Measurements from ENCODE around the gene NRBF2.

The NRBF2 gene

DNA sequence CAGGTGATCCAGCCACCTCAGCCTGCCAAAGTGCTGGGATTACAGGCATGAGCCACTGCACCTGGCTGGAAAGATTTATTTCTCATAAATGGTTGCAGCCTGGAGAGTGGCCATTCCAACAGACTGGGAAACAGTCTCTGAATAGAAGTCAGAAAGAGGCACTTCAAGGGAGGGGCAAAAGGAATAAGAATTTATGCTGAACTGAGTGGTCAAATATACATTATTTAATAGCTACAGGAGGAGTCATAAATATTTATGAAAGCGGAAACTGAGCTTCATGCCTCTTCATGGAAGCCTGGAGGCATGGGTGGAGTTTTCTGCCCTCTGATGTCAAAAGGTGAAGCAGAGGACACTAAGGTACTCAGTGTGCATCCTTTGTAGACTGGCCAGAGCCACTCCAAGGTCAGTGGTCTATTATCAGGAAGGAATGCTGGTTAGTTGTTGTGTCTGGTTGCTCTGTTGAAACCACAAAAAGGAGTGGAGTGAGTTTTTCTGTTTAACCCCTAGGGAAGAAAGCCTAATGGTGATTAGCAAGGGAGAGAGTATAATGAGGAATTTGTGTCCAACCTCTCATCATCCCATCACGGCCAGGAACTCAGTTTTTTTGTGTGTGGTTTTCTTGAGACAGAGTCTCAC, 9.3 kb upstream of the NRBF2 start:
- Histone ChIP-seq H3K27ac (ENCODE audit: low read length) (no peak overlapping the region), H3K27me3 (ENCODE audit: low read depth, low read length) (no peaks in the 10 kb centered on the region), H3K4me3 (ENCODE audit: low read depth in 1 of 2, low read length in 2 of 2) (no peak overlapping the region), H3K9me3 (ENCODE audit: control insufficient read depth in 1 of 2, low read length in 2 of 2) (no peaks in the 10 kb centered on the region), H3K4me1 (ENCODE audit: control insufficient read depth in 1 of 2, insufficient read depth in 2 of 2, low read length in 2 of 2) (peaks cover 0 to 4% of the 10 kb centered on the region in 2 donors), H3K36me3 (ENCODE audit: control insufficient read depth in 1 of 2, insufficient read depth in 2 of 2, low read length in 2 of 2) (no peaks in the 10 kb centered on the region)

DNA sequence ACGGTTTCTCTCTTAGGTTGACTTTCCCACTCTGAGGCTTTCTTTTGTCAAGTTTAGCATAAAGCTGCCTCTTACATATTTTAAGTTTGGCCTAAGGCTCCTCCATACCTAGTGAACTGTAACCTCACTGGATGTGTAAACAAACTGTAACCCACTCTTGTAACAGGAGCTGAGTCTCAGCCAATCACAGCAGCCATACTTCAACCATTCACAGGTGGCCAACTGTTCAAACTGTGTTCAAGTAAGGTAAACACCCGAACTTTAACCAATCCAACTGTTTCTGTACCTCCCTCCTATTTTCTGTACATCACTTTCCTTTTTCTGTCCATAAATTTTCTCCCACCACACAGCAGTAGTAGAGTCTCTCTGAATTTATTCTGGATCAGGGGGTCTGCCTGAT, 7.7 kb upstream of the NRBF2 start:
- H3K27me3 ChIP-seq (ENCODE audit: low read depth, low read length) = no peaks in the 10 kb centered on the region
- H3K4me1 ChIP-seq (ENCODE audit: control insufficient read depth in 1 of 2, insufficient read depth in 2 of 2, low read length in 2 of 2) = peaks cover 0 to under 1% of the 10 kb centered on the region in 2 donors
- H3K4me3 ChIP-seq (ENCODE audit: low read depth in 1 of 2, low read length in 2 of 2) = no peak overlapping the region
- H3K36me3 ChIP-seq (ENCODE audit: control insufficient read depth in 1 of 2, insufficient read depth in 2 of 2, low read length in 2 of 2) = no peaks in the 10 kb centered on the region
- no peaks in the 10 kb centered on the region for H3K9me3 ChIP-seq (ENCODE audit: control insufficient read depth in 1 of 2, low read length in 2 of 2)
- no peak overlapping the region for H3K27ac ChIP-seq (ENCODE audit: low read length)

DNA sequence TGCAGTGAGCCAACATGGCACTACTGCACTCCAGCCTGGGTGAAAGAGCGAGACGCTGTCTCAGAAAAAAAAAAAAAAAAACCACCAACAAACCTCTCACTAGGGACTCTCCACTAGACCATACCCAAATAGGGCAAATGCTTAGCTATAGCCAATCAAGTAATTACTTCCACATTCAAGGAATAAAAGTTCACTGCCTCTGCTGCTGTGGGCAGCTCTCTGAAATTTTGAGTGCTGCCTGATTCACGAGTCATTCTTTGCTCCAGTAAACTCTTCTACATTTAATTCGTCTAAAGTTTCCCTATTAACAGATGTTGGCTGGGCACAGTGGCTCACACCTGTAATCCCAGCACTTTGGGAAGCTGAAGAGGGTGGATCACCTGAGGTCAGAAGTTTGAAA, 4.7 kb upstream of the NRBF2 start:
- no peak overlapping the region for H3K27ac ChIP-seq (ENCODE audit: low read length)
- H3K4me1 ChIP-seq (ENCODE audit: control insufficient read depth in 1 of 2, insufficient read depth in 2 of 2, low read length in 2 of 2) = peaks cover 0 to under 1% of the 10 kb centered on the region in 2 donors
- H3K27me3 ChIP-seq (ENCODE audit: low read depth, low read length) = no peaks in the 10 kb centered on the region

DNA sequence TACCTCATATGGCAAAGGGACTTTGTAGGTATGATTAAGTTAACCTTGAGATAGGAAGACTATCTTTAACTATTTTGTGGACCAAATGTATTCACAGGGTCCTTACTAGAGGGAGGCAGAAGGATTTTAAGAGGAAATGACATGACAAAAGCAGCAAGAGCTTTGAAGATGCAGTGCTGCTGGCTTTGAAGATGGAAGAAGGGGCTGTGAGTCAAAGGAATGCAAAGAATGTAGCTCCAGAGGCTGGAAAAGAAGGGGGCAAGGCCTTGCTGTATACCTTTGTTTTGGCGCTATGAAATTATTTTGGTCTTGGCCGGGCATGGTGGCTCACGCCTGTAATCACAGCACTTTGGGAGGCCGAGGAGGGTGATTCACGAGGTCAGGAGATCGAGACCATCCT, 3.2 kb upstream of the NRBF2 start:
- Histone ChIP-seq H3K27me3 (ENCODE audit: low read depth, low read length) (no peaks in the 10 kb centered on the region), H3K4me3 (ENCODE audit: low read depth in 1 of 2, low read length in 2 of 2) (no peak overlapping the region), H3K36me3 (ENCODE audit: control insufficient read depth in 1 of 2, insufficient read depth in 2 of 2, low read length in 2 of 2) (no peaks in the 10 kb centered on the region), H3K9me3 (ENCODE audit: control insufficient read depth in 1 of 2, low read length in 2 of 2) (no peaks in the 10 kb centered on the region), H3K4me1 (ENCODE audit: control insufficient read depth in 1 of 2, insufficient read depth in 2 of 2, low read length in 2 of 2) (peaks cover 0 to 15% of the 10 kb centered on the region in 2 donors), H3K27ac (ENCODE audit: low read length) (no peak overlapping the region)

More for the DNA sequence above, 4.7 kb upstream of the NRBF2 start:
- no peaks in the 10 kb centered on the region for H3K36me3 ChIP-seq (ENCODE audit: control insufficient read depth in 1 of 2, insufficient read depth in 2 of 2, low read length in 2 of 2)
- H3K9me3 ChIP-seq (ENCODE audit: control insufficient read depth in 1 of 2, low read length in 2 of 2) = no peaks in the 10 kb centered on the region
- H3K4me3 ChIP-seq (ENCODE audit: low read depth in 1 of 2, low read length in 2 of 2) = no peak overlapping the region

DNA sequence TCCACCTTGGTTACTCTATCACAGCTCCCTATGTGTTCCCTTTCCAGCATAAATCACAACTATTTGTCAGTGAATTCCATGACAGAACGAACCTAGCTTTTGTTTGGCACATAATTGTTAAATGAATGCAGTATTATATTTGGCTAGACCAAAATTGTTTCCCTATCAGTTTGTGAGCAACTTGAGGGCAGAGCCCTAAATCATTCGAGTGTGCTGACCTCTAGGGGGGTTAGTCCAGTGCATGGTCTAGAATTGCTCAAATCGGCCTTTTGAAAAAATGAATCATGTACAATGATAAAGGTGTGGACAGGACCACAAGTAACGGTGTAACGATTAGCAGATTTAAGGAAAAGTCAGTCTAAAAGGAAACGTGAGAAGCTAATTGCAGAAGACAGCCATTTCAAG, 475 bp upstream of the NRBF2 start:
- H3K27ac ChIP-seq (ENCODE audit: low read length) = no peak overlapping the region
- no peaks in the 10 kb centered on the region for H3K9me3 ChIP-seq (ENCODE audit: control insufficient read depth in 1 of 2, low read length in 2 of 2)
- H3K27me3 ChIP-seq (ENCODE audit: low read depth, low read length) = no peaks in the 10 kb centered on the region
- H3K4me3 ChIP-seq (ENCODE audit: low read depth in 1 of 2, low read length in 2 of 2) = peak overlapping the region; percentile 69 to 95
- H3K4me1 ChIP-seq (ENCODE audit: control insufficient read depth in 1 of 2, insufficient read depth in 2 of 2, low read length in 2 of 2) = peaks cover 0 to 18% of the 10 kb centered on the region in 2 donors
- no peaks in the 10 kb centered on the region for H3K36me3 ChIP-seq (ENCODE audit: control insufficient read depth in 1 of 2, insufficient read depth in 2 of 2, low read length in 2 of 2)

DNA sequence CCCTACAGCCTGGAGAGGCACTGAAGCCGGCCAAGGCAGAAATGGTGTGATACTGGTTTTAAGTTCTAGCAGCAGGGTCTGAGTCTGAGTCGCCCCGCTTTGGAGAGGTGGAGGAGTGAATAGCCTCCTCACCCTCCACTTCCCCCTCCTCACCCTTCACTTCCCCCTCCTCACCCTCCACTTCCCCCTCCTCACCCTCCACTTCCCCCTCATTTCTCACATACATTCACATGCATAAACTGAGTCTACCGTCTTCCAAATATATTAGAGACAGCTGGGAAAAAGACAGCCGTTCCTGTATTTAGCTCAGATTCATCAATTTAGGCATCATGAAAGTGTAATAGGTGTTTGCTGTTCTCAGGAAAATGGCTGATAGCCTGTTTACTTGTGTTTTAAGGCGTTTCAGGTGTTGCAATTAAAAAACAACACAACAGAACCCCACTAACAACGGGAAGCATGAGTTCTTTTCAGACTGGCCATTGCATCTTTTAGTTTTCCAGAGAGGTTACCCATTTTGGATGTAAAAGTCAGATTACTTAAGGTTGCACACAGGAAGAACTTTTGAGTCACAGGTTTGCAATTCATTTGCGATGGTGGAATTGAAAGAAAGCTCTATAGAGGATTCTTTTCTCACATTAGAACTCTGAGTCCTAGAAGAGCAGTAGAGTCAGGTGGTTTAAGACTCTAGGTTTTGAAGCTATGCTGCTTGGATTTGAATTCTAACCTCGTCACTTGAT, 861 bp downstream of the NRBF2 start:
- H3K4me1 ChIP-seq (ENCODE audit: control insufficient read depth in 1 of 2, insufficient read depth in 2 of 2, low read length in 2 of 2) = peaks cover 0 to 18% of the 10 kb centered on the region in 2 donors
- no peaks in the 10 kb centered on the region for H3K9me3 ChIP-seq (ENCODE audit: control insufficient read depth in 1 of 2, low read length in 2 of 2)
- H3K27ac ChIP-seq (ENCODE audit: low read length) = peak overlapping the region; percentile 66
- no peaks in the 10 kb centered on the region for H3K36me3 ChIP-seq (ENCODE audit: control insufficient read depth in 1 of 2, insufficient read depth in 2 of 2, low read length in 2 of 2)
- H3K27me3 ChIP-seq (ENCODE audit: low read depth, low read length) = no peaks in the 10 kb centered on the region
- H3K4me3 ChIP-seq (ENCODE audit: low read depth in 1 of 2, low read length in 2 of 2) = peak overlapping the region; percentile 69 to 95

DNA sequence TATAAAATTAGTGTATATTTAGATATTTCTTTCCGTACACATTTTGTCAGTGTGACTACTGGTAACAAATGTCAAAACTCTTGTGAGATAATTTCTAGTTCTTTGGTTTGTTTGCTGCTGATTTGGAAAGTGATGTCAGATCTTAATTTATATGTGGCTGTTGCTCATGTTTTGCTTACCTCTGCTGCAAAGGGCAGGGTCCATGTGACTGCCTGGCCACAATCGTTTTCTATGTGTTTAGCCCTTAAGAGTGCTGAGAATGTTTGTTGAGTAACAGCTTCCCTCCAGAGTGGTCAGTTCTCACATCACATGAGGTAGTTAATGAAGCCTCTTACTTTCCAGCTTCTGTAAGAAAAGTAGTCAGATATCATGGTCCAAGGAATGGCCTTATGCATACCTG, 4.2 kb downstream of the NRBF2 start:
- H3K4me3 ChIP-seq (ENCODE audit: low read depth in 1 of 2, low read length in 2 of 2) = no peak overlapping the region
- no peaks in the 10 kb centered on the region for H3K9me3 ChIP-seq (ENCODE audit: control insufficient read depth in 1 of 2, low read length in 2 of 2)
- peaks cover 0 to 18% of the 10 kb centered on the region in 2 donors for H3K4me1 ChIP-seq (ENCODE audit: control insufficient read depth in 1 of 2, insufficient read depth in 2 of 2, low read length in 2 of 2)
- H3K36me3 ChIP-seq (ENCODE audit: control insufficient read depth in 1 of 2, insufficient read depth in 2 of 2, low read length in 2 of 2) = peaks cover 4% of the 10 kb centered on the region in 2 donors
- no peak overlapping the region for H3K27ac ChIP-seq (ENCODE audit: low read length)
- H3K27me3 ChIP-seq (ENCODE audit: low read depth, low read length) = no peaks in the 10 kb centered on the region

DNA sequence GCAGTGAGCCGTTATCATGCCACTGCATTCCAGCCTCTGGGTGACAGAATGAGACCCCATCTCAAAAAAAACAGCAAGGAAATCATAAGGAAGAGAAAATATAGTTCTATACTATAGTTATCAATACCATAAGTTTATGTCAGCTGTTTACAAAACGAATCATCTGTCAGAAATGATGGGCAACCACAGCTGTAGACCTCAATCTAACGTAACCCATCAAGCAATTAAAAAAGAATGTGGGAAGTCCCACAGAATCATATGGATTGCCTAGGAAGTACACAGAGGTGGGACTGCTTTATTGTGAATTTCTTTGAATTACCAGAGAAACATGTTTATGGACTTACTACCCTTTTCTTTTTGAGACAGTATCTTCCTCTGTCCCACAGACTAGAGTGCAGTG, 6.9 kb downstream of the NRBF2 start:
- H3K4me1 ChIP-seq (ENCODE audit: control insufficient read depth in 1 of 2, insufficient read depth in 2 of 2, low read length in 2 of 2) = peaks cover 0 to 3% of the 10 kb centered on the region in 2 donors
- H3K4me3 ChIP-seq (ENCODE audit: low read depth in 1 of 2, low read length in 2 of 2) = no peak overlapping the region
- no peaks in the 10 kb centered on the region for H3K9me3 ChIP-seq (ENCODE audit: control insufficient read depth in 1 of 2, low read length in 2 of 2)
- no peaks in the 10 kb centered on the region for H3K27me3 ChIP-seq (ENCODE audit: low read depth, low read length)
- H3K27ac ChIP-seq (ENCODE audit: low read length) = no peak overlapping the region
- H3K36me3 ChIP-seq (ENCODE audit: control insufficient read depth in 1 of 2, insufficient read depth in 2 of 2, low read length in 2 of 2) = peaks cover 4% of the 10 kb centered on the region in 2 donors

DNA sequence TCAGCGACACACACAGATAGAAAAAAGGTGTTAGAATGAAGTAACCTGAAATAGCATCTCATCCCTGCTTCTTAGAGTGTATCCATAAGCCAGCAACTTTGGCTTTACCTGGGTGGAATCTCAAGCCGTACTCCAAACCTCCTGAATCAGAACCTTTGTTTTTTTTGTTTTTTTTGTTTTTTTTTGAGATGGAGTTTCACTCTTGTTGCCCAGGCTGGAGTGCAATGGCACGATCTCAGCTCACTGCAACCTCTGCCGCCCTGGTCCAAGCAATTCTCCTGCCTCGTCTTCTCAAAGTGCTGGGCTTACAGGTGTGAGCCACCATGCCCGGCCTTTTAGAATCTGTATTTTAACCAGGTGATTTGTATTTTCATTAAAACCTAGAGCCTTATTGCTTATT, 9.0 kb downstream of the NRBF2 start:
- Histone ChIP-seq H3K36me3 (ENCODE audit: control insufficient read depth in 1 of 2, insufficient read depth in 2 of 2, low read length in 2 of 2) (peaks cover 4% of the 10 kb centered on the region in 2 donors), H3K27me3 (ENCODE audit: low read depth, low read length) (no peaks in the 10 kb centered on the region), H3K4me1 (ENCODE audit: control insufficient read depth in 1 of 2, insufficient read depth in 2 of 2, low read length in 2 of 2) (peaks cover 4 to 11% of the 10 kb centered on the region in 2 donors), H3K27ac (ENCODE audit: low read length) (no peak overlapping the region), H3K9me3 (ENCODE audit: control insufficient read depth in 1 of 2, low read length in 2 of 2) (no peaks in the 10 kb centered on the region), H3K4me3 (ENCODE audit: low read depth in 1 of 2, low read length in 2 of 2) (no peak overlapping the region)

DNA sequence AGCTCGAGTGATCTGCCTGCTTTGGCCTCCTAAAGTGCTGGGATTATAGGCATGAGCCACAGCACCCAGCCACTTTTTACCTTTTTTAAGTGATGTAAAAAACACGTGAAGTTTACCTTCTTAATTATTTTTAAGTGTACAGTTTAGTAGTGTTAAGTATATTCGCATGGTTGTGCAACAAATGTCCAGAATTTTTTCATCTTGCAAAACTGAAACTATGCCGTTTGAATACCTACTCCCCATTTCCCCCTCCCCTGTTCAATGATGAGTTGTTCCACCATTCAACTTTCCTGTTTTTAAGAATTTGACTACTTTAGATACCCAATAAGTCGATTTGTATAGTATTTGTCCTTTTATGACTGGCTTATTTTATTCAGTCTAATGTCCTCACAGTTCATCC, 10.9 kb downstream of the NRBF2 start:
- Histone ChIP-seq H3K27me3 (ENCODE audit: low read depth, low read length) (no peaks in the 10 kb centered on the region), H3K27ac (ENCODE audit: low read length) (no peak overlapping the region), H3K4me1 (ENCODE audit: control insufficient read depth in 1 of 2, insufficient read depth in 2 of 2, low read length in 2 of 2) (peaks cover 4 to 11% of the 10 kb centered on the region in 2 donors), H3K9me3 (ENCODE audit: control insufficient read depth in 1 of 2, low read length in 2 of 2) (no peaks in the 10 kb centered on the region), H3K36me3 (ENCODE audit: control insufficient read depth in 1 of 2, insufficient read depth in 2 of 2, low read length in 2 of 2) (peaks cover 4% of the 10 kb centered on the region in 2 donors), H3K4me3 (ENCODE audit: low read depth in 1 of 2, low read length in 2 of 2) (no peak overlapping the region)

DNA sequence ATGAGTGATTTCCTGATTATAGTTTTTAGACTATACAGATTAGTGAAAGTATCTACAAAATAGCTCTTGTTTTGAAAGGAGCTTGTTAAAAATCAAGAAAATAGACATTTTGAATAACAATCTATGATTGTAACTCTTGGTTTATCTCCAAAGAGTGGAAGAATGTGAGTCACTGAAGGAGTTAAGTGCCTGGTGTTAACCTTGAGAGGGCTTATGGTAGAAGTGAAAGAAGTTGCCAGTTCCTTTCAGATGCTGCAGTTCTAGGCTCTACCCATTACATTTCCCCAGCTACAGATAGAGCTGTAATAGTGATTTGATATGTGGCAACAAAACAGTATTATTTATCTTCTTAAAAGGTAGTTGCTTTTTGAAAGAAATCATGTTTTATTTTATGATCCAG, 12.7 kb downstream of the NRBF2 start:
- no peaks in the 10 kb centered on the region for H3K9me3 ChIP-seq (ENCODE audit: control insufficient read depth in 1 of 2, low read length in 2 of 2)
- peaks cover 4 to 11% of the 10 kb centered on the region in 2 donors for H3K4me1 ChIP-seq (ENCODE audit: control insufficient read depth in 1 of 2, insufficient read depth in 2 of 2, low read length in 2 of 2)
- no peaks in the 10 kb centered on the region for H3K36me3 ChIP-seq (ENCODE audit: control insufficient read depth in 1 of 2, insufficient read depth in 2 of 2, low read length in 2 of 2)
- H3K27ac ChIP-seq (ENCODE audit: low read length) = no peak overlapping the region
- H3K4me3 ChIP-seq (ENCODE audit: low read depth in 1 of 2, low read length in 2 of 2) = no peak overlapping the region
- no peaks in the 10 kb centered on the region for H3K27me3 ChIP-seq (ENCODE audit: low read depth, low read length)

Measured in muscle layer of duodenum (tissue), 2 donors.